ENCODE measurements around the gene CSF3.

GRCh38 chr17:40061609-40062038 is 46.4 kb downstream of the CSF3 start:
- TF ChIP-seq CTCF (conservative IDR thresholded peaks at IDR 0.05; ENCODE audit: low read length) (no peak), EZH2phosphoT487 (IDR thresholded peaks at IDR 0.05; ENCODE audit: borderline replicate concordance, low read depth, low read length) (no peak)
